ENCODE measurements around the gene MPRIP.
"Not testable (repeated sequence)": the region's sequence is repeated elsewhere in the genome, so short reads cannot be mapped to it uniquely, and the experiment has no call there.

Gene MPRIP

DNA sequence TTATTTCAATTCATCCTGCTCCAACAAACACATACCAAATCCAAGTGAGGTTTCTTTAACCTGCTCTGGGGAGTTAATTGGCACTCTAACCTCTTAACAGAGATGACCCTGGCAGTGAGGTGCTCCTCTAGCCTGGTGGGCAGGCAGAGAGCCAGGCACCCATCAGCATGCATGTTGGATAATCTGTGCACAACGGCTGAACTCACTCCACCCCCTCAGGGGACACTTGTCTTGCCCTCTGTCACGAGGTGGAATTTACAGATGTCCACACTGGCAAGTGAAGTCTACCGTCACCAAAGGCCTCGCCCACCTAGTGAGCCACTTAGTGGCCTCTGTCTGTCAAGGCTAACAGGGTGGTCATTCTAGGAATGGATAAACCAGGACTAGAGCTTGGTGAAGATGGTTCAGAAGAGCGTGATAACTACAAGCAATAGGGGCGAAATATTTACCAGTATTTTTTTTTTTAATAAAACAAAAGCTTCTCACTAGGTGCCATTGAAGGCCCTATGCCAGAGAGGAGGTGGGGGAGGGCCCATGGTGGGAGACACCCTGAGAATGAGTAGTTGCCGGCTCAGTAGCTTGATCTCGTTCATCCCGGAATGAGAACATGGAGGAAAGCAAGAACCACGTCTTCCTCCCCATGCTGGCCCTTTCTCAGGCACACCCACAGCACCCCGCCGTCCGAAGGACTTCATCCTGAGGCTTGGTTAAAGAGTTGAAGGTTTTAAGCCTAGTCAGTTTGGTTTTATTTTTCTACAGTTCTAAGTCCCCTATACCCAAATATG lies 138.7 kb downstream of the MPRIP start:
- DNase-seq (ENCODE audit: low spot score) (no peak), FAIRE-seq (no peak)

DNA sequence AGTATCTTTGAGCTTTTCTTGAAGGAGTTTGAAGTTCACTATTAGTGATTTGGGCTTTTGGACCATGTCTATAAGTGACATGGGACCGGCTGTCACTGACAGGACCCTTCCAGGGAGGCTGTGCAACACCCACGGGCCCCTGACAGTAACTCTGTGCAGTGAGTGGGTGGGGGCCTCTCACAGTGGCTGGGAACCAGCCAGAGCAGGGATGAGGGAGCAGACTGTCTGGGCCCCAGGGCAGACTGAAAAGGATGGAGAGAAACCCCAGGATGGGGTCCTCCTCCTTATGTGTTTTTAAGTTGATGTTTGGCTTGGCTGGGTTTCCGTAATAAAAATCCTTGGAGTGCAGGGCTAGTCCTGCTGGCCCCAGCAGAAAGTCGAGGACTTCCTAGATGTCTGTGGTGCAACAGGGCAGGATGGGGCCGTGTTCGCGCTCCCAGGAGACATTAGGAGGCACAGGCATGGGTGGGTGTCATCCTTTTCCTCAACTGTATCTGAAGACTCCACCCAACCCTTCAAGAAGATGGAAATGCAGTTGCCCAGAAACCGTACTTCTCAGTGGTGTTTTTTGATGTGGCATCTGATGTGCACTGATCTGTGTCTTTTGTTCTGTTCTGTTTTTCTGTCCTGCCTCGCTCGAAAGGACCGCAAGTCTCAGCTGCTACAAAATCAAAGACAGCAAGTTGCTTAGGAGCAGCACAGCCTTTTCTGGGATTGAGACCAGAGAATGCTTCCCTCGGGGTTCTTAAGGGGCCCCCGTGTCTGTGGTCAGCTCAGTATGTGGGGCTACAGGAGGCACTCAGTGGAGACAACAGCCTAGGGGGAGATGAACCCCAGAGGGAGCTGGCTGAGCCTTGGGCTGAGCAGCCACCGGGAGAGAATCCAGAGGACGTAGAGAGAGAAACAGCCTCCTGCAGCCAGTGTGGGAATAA lies 139.7 kb downstream of the MPRIP start:
- no peak for FAIRE-seq
- DNase-seq (ENCODE audit: low spot score), result no peak

DNA sequence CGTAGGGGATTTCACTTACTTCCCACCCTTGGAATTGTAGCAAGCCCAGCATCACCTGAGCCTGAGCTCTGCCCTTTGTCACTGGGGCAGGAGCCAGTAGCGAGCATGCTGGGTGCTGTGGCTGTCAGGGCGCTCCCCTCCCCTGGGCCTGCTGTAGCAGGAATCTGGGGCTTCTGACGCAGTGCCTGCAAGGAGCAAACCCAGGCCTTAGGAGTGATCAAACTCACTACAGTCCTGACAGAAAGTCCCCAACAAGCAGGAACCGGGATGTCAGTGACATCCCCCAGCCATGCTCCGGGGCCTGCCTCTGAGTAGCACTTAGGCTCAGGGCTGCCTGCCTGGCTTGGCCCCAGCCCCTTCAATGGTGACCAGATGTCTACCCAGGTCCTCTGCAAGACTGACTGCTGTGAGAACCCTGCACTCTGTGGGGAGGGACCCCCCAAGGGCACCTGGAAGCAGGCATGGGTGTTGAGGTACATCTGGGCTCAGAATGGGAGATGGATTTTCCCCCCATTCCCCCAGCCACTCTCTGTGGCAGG lies 140.4 kb downstream of the MPRIP start:
- FAIRE-seq (no peak), DNase-seq (ENCODE audit: low spot score) (no peak)

DNA sequence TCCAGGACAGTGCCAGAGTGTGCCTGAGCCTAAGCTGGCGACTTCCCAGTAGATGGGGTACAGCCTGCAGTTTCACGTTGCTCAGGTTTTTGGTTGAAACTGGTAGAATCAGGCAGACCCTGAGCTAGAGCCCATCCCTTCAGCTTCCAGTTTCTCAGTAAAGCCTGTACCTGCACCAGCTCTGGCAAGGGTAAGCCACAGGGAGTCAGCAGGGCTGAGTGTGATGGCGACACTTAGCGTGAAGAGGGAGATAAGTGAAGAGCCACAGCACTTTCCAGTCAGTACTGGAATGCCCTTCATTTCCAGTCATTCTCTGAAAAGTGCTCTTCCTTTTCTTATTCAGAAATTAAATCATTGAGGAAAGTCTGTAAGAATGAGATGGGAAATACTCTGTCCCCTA lies 141.5 kb downstream of the MPRIP start:
- DNase-seq (ENCODE audit: low spot score) (no peak), FAIRE-seq (no peak)

DNA sequence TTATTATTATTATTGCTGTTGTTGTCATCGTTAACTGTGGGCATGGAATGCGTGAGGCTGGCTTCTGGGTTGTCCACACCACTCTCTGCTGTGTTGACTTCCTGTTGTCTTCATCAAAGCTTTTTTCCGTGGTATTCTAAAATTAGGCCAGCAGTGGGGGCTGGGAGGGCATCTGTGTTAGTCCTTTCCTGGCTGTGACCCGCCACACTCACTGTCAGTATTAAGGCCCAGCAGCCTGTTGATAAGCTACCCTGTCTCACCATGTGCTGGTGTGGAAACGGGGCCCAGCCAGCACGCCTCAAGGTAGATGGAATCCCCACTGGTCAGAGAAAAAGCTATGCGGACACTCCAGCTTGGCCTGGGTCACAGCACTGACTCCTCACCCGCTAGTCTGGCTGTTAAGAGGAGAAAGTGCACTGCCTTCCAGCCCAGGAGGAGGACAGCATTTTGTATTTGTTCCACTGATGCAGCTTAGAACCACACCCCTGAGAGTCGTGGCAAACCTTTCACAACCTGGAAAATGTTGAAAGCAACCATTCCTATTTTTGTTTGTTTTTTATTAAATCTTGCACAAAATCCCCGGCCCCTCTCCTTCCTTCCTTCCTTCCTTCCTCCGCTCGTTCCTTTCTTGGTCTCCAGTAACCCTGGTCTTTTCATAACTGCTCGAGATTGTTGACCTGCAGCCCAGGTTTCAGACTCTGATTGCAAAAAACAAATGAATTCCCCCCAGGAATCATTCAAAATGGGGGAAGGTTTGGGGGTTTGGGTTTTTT lies 142.9 kb downstream of the MPRIP start:
- not testable (repeated sequence) for FAIRE-seq; DNase-seq (ENCODE audit: low spot score)

DNA sequence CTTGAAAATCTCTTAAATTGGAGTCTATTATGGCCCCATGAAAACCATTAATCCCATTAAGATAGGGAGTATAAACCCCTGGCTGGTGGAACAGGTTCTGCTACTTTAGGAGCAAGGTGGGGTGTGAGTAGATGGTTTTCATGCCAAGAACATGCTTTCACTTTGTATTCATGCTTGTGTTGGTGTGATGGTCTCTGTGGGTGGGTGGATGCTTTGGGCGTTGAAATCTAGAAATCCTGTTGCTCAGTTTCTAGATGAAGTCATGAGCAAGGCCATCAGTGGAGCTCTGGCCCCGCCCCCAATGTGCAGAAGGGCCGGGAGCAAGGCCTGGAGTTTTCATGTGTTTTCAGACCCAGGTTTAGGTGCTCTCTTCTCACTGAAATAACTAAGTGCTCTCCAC lies 143.8 kb downstream of the MPRIP start:
- DNase-seq (ENCODE audit: low spot score) (no peak), FAIRE-seq (no peak)

DNA sequence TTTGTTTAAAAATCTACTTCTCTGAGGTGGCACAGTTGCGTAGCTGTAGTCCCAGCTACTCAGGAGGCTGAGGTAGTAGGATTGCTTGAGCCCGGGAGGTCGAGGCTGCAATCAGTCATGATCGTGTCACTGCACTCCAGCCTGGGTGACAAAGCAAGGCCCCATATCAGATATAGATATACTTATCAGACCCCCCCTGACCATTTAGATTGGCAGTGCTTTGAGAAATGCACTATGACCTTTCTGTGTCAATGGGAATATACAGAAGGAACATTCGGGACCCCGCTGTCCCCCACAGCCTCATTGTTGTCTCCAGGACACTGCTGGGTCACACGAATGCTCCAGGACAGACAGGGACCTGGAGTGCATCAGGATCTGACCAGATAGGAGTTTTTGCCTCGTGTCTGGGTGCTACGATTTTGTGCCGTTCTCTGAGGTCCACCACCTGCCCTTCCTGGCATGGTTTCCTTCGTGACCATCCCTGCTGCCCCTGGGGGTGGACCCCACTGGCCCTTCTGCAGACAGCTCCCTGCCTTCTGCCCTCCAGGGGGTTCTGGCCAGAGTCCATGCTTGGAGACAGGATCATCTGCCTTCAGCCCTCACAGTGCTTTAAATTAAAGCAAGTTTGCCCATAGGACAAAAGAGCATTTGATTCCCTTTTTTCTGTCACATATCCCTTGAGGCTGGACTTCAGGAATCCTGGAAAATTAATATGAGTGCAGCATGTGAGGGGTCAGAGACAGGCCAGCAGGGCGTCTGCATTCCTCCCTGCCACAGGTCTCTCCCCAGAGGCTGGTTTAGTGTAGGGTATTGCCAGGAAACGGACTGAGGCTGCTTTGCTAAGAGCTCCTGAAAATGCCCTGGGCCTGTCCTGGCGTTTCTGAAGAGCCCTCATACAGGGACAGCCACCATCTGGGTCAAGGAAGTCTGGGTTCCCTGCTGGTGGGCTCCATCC lies 144.6 kb downstream of the MPRIP start:
- DNase-seq (ENCODE audit: low spot score) (no peak), FAIRE-seq (no peak)

DNA sequence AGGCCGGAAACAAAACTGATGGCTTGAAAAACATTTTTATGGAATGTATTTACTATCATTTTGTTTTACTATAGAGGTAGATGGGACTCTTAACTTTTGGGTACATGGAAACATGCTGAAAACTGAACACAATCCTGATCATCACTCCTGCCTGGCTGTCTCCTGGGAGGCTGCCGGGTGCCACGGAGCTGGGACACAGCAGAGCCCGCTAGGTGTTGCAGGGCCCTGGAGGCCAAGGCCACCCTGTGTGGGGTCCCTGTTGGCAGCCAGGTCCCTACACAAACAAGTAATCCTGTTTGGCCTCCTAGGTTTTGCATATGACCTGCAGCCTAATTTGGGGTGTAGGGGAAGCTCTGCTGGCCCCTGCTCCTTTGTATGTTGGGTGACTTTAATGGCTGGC lies 146.3 kb downstream of the MPRIP start:
- FAIRE-seq (no peak), DNase-seq (ENCODE audit: low spot score) (no peak)

DNA sequence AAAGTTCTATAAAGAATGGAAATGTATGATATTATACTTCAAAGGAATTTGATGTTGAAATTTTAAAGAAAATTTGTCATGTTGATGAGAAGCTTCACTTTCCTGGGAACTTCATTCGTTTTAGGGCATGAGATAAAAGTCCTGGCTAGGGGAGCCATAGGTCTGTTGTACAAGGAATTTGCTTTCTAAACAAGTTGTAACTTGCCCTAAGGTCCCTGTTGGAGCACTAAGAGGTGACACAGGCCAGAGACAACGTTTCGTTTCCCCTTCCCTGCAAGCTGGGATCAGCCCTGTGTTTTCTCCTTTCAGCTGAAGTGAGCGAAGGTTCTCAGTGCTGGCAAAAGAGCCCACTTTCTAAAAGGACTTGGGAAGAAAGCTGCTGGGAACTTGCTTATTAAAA lies 147.3 kb downstream of the MPRIP start:
- DNase-seq (ENCODE audit: low spot score), result no peak

DNA sequence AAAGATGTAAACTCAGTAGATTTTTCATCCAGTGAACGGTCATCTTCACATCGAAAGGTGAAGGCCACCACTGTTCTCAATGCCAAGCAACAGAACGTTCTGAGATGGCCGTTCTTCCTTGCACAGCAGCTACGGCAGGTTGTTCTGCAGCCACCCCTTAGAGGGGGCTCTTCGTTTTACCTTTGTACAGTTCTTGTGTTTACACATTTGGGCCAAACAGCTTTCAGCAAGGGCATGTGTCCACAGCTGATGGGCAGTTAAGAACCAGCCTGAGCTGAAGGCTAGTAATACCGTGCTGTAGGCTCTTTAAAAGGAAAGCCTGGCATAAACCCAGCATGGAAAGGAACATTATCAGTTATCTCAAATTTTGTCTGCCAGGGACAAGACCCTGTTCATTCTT lies 147.9 kb downstream of the MPRIP start:
- FAIRE-seq, result no peak
- DNase-seq (ENCODE audit: low spot score), result no peak

More for the DNA sequence above, 147.3 kb downstream of the MPRIP start:
- no peak for FAIRE-seq

DNA sequence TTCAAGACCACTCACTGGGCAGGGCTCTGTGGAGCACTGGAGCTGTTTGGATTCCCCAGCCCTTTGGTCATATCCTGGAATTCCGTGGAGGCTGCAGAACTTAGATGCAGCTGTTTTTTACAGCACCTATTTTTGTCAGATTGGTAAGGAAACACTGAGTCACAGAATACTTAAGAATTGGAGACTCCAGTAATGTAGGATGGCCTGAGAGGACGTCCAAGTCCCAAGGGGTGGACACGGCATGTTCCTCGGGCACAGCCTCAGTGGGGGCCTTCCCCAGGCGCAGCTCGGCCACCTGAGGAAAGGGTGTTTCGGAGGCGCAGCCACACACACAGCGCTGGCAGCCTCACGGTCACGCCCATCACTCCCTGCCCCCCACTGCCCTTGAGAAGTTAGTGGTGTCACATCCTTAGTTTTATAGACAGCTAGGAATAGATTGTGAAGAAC lies 149.1 kb downstream of the MPRIP start:
- peak; percentile 81 for DNase-seq (ENCODE audit: low spot score)
- no peak for FAIRE-seq

DNA sequence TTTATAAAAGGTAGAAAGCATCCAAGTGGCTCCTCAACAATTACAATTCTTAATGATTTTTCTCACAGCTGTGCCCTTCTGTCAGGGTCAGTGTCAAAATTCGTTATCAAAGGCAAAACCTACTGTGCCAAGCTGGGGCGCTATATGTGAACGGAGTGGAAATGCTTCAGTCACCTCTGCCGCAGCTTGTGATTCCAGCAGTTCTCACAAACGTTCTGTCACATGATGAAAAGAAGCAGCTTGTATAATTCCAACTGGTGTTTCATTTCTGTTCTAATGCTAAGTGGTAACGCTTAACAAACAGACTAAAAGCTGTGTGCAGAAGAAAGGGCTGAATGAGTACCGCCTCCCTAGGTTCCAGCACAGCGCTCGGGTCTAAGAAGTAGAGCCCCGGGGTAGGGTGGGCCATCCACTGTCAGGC lies 149.7 kb downstream of the MPRIP start:
- DNase-seq (ENCODE audit: low spot score), result no peak
- no peak for FAIRE-seq

DNA sequence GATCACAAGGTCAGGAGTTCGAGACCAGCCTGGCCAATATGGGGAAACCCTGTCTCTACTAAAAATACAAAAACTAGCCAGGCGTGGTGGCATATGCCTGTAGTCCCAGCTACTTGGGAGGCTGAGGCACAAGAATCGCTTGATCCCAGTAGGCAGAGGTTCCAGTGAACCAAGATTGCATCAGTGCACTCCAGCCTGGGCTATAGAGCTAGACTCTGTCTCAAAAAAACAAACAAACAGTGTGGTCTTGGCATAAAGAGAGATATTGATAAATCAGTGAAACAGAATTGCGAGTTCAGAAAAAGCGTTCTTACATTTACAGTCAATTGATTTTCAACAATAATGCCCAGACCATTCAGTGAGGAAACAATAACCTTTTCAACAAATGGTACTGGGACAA lies 153.2 kb downstream of the MPRIP start:
- DNase-seq (ENCODE audit: low spot score); FAIRE-seq: not testable (repeated sequence)

DNA sequence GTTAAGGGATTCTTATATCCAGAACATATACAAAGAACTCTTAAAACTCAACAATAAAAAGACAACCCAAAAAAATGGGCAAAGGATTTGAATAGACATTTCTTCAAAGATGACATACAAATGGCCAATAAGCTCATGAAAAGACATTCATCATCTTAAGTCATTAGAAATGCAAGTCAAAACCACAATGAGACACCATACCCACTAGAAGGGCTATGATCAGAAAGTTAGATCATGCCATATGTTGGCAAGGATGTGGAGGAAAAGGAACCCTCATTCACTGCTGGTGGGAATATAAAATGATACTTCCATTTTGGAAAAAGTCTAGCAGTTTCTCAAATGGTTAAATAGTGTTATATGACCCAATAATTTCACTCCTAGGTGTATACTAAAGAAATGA lies 154.5 kb downstream of the MPRIP start:
- no peak for DNase-seq (ENCODE audit: low spot score)

DNA sequence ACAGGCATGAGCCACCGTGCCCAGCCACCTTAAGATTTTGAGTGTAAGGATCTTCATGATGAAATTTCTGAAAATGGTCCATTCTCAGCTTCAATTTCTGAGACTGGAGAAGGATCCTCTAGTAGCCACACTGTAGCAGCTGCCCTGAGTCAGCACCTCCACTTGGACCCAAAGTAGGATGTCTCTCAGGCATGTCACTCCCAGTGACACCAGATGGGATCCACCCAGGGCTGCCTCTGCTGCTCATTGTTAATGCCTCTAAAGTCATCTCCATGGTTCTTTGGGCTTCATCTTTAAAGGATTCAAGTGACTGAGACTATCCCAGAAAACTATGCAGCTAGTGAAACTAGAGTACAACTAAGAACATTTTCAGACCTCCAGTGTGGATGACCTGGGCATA lies 156.0 kb downstream of the MPRIP start:
- DNase-seq (ENCODE audit: low spot score), result no peak
- FAIRE-seq, result no peak

More for the DNA sequence above, 154.5 kb downstream of the MPRIP start:
- no peak for FAIRE-seq

DNA sequence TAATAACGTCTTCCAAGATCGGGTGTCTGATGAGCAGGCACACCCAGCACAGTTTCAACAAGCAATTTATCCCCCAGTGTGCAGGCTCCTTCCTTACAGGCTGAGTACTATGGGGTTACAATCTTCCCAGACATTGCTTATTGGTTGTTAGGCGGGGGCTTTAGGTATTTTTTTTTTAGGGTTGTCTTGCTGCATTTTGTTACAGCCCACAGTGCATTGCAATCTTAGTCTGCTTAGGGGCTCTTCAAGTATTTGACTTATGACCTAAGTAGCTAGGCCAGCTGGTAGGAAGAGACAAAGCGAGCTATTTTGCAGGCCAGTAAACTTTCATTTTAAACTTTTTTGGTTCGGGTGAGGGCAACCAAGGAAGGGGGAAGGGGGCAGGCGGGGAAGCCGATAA lies 158.1 kb downstream of the MPRIP start:
- FAIRE-seq (no peak), DNase-seq (ENCODE audit: low spot score) (no peak)

DNA sequence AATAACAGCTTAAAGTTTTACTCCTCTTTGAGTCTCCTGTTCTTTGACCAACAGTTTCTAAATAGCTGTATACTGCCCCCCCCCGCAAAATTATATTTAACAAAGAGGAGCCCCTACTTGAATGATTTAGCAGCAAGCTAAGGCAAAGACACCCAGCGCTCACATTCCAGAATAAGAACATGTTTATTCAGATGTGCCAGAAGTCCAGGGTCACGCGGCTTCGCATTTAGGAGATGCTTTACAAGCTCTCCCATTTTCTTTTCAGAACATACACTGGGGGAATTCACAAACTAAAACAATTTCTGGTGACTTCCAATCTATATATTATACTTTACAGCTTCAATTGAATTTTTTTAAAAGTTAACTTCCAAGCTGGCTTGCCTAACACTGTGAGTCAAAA lies 158.6 kb downstream of the MPRIP start:
- FAIRE-seq (no peak), DNase-seq (ENCODE audit: low spot score) (no peak)

DNA sequence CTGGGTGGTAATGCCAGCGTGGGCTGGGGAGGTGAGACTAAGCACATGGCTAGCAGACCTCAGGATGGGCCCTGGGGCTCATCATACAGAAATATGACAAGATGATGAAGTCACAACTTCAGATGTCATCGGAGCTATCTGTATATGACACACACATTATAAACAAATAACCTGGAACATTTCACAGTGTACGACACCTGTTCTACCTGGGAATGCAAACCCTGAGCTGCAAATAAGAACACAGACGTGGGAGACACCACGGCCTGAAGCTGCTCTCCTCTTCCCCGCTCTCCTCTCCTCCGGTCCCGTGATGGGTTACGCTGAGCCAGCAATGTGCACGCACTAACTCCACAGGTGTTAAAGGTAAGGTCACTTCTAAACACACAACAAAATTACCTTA lies 159.0 kb downstream of the MPRIP start:
- no peak for DNase-seq (ENCODE audit: low spot score)
- no peak for FAIRE-seq

DNA sequence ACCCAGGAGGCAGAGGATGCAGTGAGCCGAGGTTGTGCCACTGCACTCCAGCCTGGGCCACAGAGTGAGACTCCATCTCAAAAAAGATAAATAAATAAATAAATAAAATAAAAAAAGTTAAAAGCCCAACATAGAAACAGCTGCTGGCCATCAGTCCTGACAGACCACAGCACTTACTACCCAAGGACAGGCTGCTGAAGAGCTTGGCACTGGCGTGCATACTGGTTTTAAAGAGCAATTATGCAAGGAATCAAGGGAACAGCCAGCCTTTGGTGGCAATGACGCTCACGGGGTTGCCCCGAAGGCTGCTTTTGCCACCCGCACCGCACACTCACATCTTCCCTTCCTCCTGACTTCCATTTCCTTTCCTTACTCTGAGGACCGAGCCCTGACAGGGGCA lies 159.7 kb downstream of the MPRIP start:
- FAIRE-seq (no peak), DNase-seq (ENCODE audit: low spot score) (no peak)

DNA sequence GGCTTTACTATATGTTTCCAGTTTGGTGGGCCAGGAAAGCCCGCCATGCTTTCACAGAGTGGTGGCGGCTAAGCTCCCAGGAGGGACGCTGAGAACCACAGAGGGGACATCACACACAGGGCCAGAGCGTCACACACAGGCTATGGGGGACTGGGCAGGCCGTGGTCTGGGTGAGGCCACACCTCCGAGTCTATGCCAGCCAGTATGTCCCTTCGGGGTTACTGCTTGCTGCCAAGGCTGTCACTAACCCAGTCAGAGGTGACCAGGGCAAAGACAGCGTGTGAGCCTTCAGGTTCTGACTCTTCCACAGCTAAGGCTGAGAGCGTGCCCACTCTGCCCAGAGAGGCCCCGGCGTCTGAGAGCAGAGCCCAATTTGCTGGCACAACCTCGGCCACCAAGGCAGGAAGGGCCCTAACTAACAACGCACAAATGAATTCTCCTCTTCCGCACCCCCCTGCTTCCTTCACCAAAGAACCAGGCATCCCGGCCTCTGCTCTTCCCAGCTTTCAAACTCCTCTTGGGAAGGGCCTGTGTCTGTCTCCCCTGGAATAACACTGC lies 161.0 kb downstream of the MPRIP start:
- DNase-seq (ENCODE audit: low spot score) (no peak), FAIRE-seq (no peak)
